SIG-M5 treated with dmso at 0.1 percent for 504 hours (cell line): Measurements from ENCODE around the gene ZFAND2B.

Experiments
- DNase-seq: peaks from one replicate; lab custom pipeline; 2025; ENCODE audit not compliant: unreplicated experiment; lab: John Stamatoyannopoulos, UW

The ZFAND2B gene

GRCh38 chr2:219204425-219205164, 2.0 kb upstream of the ZFAND2B start:
- DNase-seq, result no peak

- no peak for DNase-seq
Observed at GRCh38 chr2:219205165-219205538, 1.4 kb upstream of the ZFAND2B start.

- no peak for DNase-seq
Observed at GRCh38 chr2:219205981-219206327, 628 bp upstream of the ZFAND2B start.

- DNase-seq, result no peak
Observed at GRCh38 chr2:219207134-219207883, 727 bp downstream of the ZFAND2B start.

GRCh38 chr2:219207884-219208740, 1.5 kb downstream of the ZFAND2B start:
- DNase-seq, result no peak

- no peak for DNase-seq
Observed at GRCh38 chr2:219209236-219210195, 2.9 kb downstream of the ZFAND2B start.

- no peak for DNase-seq
Observed at GRCh38 chr2:219210196-219210885, 3.8 kb downstream of the ZFAND2B start.

GRCh38 chr2:219210886-219211362, 4.3 kb downstream of the ZFAND2B start:
- no peak for DNase-seq

- no peak for DNase-seq
Observed at GRCh38 chr2:219213026-219213415, 6.4 kb downstream of the ZFAND2B start.

- no peak for DNase-seq
Observed at GRCh38 chr2:219213486-219214071, 7.0 kb downstream of the ZFAND2B start.

GRCh38 chr2:219214141-219214540, 7.6 kb downstream of the ZFAND2B start:
- no peak for DNase-seq

GRCh38 chr2:219214786-219215185, 8.2 kb downstream of the ZFAND2B start:
- no peak for DNase-seq

GRCh38 chr2:219215871-219216534, 9.4 kb downstream of the ZFAND2B start:
- no peak for DNase-seq

GRCh38 chr2:219216535-219216915, 9.9 kb downstream of the ZFAND2B start:
- no peak for DNase-seq

GRCh38 chr2:219218217-219218731, 11.7 kb downstream of the ZFAND2B start:
- DNase-seq, result no peak

- DNase-seq, result peak; percentile 27
Observed at GRCh38 chr2:219218732-219219701, 12.4 kb downstream of the ZFAND2B start, which contains the start of gene ABCB6. Gene ABCB6 (minus strand): TSS chr2:219218958. CDS start chr2:219218673, 285 bp downstream.

GRCh38 chr2:219219784-219220532, 13.4 kb downstream of the ZFAND2B start:
- no peak for DNase-seq
